ENCODE results near the gene KIAA0930. TPM values are rescaled to one million over a fixed set of nuclear protein-coding genes. Genes with fewer than 3 reads are reported as not detected.

The KIAA0930 gene
- total RNA-seq, 1 donor from 2014 or later, result 60.2 TPM

GRCh38 chr22:45172881-45173585 is 67.7 kb downstream of the KIAA0930 start:
- TF ChIP-seq, protein P1, sequence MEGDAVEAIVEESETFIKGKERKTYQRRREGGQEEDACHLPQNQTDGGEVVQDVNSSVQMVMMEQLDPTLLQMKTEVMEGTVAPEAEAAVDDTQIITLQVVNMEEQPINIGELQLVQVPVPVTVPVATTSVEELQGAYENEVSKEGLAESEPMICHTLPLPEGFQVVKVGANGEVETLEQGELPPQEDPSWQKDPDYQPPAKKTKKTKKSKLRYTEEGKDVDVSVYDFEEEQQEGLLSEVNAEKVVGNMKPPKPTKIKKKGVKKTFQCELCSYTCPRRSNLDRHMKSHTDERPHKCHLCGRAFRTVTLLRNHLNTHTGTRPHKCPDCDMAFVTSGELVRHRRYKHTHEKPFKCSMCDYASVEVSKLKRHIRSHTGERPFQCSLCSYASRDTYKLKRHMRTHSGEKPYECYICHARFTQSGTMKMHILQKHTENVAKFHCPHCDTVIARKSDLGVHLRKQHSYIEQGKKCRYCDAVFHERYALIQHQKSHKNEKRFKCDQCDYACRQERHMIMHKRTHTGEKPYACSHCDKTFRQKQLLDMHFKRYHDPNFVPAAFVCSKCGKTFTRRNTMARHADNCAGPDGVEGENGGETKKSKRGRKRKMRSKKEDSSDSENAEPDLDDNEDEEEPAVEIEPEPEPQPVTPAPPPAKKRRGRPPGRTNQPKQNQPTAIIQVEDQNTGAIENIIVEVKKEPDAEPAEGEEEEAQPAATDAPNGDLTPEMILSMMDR (conservative IDR thresholded peaks at IDR 0.05), result no peak
- peaks cover 14% of the 10 kb centered on the region for H3K36me3 Mint-ChIP-seq (ENCODE audit: low read depth)
- H3K4me3 Mint-ChIP-seq, result no peak overlapping the region
- no peak overlapping the region for H3K27ac Mint-ChIP-seq (ENCODE audit: unreplicated experiment)
- H3K4me1 Mint-ChIP-seq, result peaks cover 23% of the 10 kb centered on the region
- no peaks in the 10 kb centered on the region for H3K27me3 Mint-ChIP-seq (ENCODE audit: low read depth)
- no peaks in the 10 kb centered on the region for H3K9me3 Mint-ChIP-seq
- DNase-seq (ENCODE audit: low read depth, low spot score), result no peak

GRCh38 chr22:45171830-45172229 is 68.9 kb downstream of the KIAA0930 start:
- Mint-ChIP-seq H3K36me3 (ENCODE audit: low read depth) (peaks cover 14% of the 10 kb centered on the region), H3K27me3 (ENCODE audit: low read depth) (no peaks in the 10 kb centered on the region), H3K27ac (ENCODE audit: unreplicated experiment) (no peak overlapping the region), H3K4me3 (no peak overlapping the region), H3K4me1 (peaks cover 26% of the 10 kb centered on the region), H3K9me3 (no peaks in the 10 kb centered on the region)
- no peak for DNase-seq (ENCODE audit: low read depth, low spot score)
- TF ChIP-seq, protein P1 (conservative IDR thresholded peaks at IDR 0.05), result no peak

DNA sequence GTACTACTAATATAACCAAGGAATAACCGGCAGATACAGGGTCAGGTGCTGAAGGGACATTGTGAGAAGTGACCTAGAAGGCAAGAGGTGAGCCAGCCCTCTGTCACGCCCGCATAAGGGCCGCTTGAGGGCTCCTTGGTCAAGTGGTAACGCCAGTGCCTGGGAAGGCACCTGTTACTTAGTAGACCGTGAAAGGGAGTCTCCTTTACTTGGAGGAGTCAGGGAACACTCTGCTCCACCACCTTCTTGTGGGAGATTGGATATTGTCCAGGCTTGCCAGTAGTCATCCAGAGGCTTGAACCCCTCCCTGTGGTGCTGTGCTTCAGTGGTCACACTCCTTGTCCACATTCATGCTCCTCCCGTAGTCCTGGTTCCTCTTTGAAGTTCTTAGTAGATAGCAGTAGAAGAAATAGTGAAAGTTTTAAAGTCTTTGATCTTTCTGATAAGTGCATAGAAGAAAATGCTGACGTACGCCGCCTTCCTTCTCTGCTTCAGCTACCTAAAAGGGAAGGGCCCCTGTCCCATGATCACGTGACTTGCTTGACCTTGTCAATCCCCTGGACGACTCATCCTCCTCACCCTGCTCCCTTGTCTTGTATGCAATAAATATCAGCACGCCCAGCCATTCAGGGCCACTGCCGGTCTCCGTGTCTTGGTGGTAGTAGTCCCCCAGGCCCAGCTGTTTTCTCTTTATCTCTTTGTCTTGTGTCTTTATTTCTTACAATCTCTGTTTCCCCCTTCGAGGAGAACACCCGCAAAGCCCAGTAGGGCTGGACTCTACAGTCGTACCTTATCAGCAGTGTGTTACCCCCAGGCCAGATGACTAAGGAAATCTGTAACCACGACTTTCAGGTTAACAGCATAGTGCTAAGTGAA is 70.9 kb downstream of the KIAA0930 start:
- Mint-ChIP-seq H3K36me3 (ENCODE audit: low read depth) (peaks cover 14% of the 10 kb centered on the region), H3K4me1 (peaks cover 22% of the 10 kb centered on the region), H3K27me3 (ENCODE audit: low read depth) (no peaks in the 10 kb centered on the region), H3K4me3 (peak overlapping the region; percentile 45), H3K27ac (ENCODE audit: unreplicated experiment) (peak overlapping the region; percentile 65), H3K9me3 (no peaks in the 10 kb centered on the region)
- DNase-seq (ENCODE audit: low read depth, low spot score), result no peak
- TF ChIP-seq, protein P1 (conservative IDR thresholded peaks at IDR 0.05), result no peak

DNA sequence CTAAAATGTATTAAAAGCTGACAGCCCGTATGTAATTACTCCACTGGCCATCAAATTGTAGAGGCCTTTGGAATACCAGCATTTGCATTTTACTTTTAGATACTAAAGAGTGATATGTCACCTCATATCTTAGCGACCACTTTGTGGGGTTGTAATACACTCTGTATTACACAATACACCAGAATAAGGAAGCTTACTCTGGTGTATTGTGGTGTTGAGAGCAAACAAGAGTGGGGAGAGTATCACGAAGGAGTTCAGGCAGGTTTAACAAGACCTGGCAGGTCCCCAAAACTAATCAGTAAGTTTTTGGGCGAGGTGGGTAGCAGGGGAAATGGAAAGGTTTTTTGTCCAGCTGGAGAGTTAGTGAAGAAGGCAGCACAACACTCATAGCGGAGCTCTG is 73.8 kb downstream of the KIAA0930 start:
- H3K4me3 Mint-ChIP-seq, result peak overlapping the region; percentile 95
- H3K4me1 Mint-ChIP-seq, result peaks cover 36% of the 10 kb centered on the region
- H3K27ac Mint-ChIP-seq (ENCODE audit: unreplicated experiment), result peak overlapping the region; percentile 70

More for the DNA sequence above, 73.8 kb downstream of the KIAA0930 start:
- H3K27me3 Mint-ChIP-seq (ENCODE audit: low read depth), result no peaks in the 10 kb centered on the region
- H3K9me3 Mint-ChIP-seq, result no peaks in the 10 kb centered on the region
- DNase-seq (ENCODE audit: low read depth, low spot score), result no peak
- TF ChIP-seq, protein P1 (conservative IDR thresholded peaks at IDR 0.05), result no peak
- H3K36me3 Mint-ChIP-seq (ENCODE audit: low read depth), result peaks cover 8% of the 10 kb centered on the region

All from neural crest cell (in vitro differentiated cells).